NCI-H1436 (cell line): Measurements from ENCODE around the gene RABGEF1.

Experiments
- DNase-seq: peaks from one replicate; lab custom pipeline; 2025; lab: John Stamatoyannopoulos, UW

RABGEF1 gene

DNA sequence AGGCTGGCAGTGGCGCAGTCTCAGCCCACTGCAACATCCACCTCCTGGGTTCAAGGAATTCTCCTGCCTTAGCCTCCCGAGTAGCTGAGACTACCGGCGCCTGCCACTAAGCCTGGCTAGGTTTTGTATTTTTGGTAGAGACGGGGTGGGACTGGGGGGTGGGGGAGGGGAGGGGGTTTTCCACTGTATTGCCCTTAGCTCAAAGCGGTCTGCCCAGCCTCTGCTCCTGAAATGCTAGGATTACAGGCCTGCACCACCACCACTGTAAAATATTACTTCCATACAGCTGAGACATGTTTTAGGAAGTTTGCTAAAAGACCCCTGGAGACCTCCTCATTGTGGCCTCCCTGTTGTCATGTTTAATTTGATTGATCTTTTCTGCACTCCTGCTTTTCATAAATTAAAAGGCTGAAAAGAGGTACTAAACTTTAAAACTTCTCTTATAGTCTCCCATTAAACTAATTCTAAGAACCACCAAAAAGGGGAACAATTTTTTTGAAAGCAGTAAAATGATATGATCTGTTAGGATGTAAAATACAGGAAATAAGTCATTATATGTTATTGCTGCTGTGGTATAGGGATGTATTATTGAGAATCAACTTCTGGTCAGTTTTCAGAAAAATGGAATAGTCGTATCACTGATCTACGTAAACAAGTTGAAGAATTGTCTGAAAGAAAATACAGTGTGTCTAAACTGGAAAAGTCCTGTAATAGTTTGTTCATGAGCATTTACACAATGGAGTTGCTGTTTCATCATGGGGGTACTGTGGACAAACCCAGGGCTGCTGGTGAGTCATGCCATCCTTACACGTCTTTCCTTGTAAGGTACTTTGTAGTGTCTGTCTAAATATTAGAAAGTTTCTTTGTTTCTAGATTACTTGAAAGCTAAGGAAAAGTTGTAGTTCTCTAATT lies 107.6 kb downstream of the RABGEF1 start:
- no peak for DNase-seq

DNA sequence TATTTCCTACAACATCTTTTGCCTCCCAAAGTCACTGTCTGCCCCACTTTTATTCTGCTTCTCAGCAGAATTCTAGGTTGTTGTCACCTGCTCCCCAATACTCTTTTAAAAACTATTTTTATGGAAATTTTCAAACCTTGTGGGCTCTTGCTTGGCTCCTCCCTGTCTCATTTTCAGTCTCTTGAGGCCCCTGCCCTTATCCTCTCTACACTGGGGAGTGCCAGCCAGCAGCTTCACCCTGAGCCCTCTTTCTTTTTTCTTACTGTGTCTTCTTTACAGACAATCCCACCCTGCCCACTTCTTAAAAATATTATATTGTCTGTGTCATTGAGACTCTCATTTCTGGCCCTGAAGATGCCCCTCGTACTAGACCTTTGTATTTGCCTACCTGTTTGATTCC lies 118.8 kb downstream of the RABGEF1 start:
- no peak for DNase-seq

DNA sequence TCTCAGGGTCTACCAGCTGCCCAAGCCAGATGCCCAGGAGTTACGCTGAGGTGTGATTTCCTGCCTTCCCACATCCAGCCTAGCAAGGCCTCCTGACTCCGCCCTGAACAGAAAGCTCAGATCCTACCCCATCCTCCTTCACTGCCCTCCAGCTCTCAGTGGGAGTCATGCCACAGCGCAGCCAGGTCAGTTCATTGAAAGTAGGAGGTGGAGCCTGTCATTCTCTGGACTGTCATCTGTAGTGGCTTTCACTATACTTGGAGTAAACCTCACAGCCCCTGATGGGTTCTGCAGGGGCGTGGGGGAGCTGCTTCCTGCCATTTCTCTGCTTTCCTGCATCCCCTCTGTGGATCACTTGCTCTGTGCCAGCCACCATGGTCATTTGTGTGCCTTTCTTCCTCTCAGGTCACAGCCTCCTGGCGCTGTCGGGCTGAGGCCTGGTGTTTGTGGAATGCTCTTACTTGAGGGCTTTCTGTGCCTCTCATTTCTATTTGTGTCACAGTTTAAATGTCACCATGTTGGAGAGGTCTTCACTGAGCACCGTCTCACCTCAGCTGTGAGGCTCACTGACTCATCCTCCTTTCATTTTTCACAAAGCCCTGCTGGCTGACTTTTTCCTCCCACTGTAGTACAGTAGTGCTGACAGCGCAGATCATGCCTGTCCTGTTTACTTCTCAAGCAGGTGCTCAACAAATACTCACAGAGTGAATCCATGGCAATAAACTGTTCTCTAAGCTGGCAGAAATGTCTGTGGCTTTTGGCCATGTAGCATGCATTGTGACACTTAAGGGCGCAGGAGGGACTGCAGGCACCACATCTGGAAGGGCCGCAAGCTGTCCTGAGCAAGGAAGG lies 119.5 kb downstream of the RABGEF1 start:
- no peak for DNase-seq

DNA sequence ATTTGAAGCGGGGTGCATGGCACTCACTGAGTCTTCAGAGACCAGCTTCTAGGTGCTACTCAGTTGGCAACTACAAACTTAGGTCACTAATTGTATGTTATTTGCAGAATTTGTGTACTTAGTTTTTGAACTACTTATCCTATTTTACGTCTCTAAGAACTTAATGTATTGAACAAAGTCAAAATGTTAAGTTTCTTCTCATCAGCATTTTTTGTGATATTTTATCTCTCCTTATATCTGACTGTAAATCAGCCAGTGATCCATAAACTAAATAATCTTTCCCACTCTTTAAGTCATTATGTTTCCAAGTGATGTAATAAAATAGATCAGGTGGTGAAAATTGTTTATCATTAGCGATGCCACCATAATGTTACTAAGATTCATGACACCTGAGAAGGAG lies 120.2 kb downstream of the RABGEF1 start:
- DNase-seq: no peak
